GM23338 (cell line): Measurements from ENCODE around the gene PPIP5K1. TPM values are rescaled to one million over a fixed set of nuclear protein-coding genes. Genes with fewer than 3 reads are reported as not detected.

Source experiments
- ATAC-seq: fragments of 200-7000 bp; cut with Tn5 transposase; 3 replicates; pipeline ENCODE4 v1.9.1; 2020
- DNase-seq: peaks from one replicate; pipeline ENCODE4 v3.0.0-alpha.2; 2015; ENCODE audit warnings: low spot score
- H2AFZ ChIP-seq: fragments of 200-600 bp; sonication (generic); 2 replicates; pipeline ENCODE4 v1.8.0; 2016; ENCODE audit warnings: antibody characterized with exemption, mild to moderate bottlenecking, moderate library complexity
- H3F3A ChIP-seq: fragments of 200-600 bp; sonication (generic); replicated peaks from 2 replicates; pipeline ENCODE4 v1.8.0; 2017; ENCODE audit warnings: antibody characterized with exemption, mixed run types, low read depth
- H3K27ac ChIP-seq: fragments of 200-600 bp; sonication (generic); 2 replicates; pipeline ENCODE4 v1.6.1; 2016; ENCODE audit warnings: low read depth
- H3K27me3 ChIP-seq: fragments of 200-600 bp; sonication (generic); 2 replicates; pipeline ENCODE4 v1.8.0; 2016; ENCODE audit warnings: mild to moderate bottlenecking, mixed run types, moderate library complexity; ENCODE audit not compliant: insufficient read depth
- H3K36me3 ChIP-seq: fragments of 200-600 bp; sonication (generic); 2 replicates; pipeline ENCODE4 v1.8.0; 2016; ENCODE audit warnings: mild to moderate bottlenecking; ENCODE audit not compliant: insufficient read depth
- H3K4me1 ChIP-seq: fragments of 200-600 bp; sonication (generic); 2 replicates; pipeline ENCODE4 v1.8.0; 2016; ENCODE audit warnings: mild to moderate bottlenecking, moderate library complexity; ENCODE audit not compliant: insufficient read depth
- H3K4me2 ChIP-seq: fragments of 200-600 bp; sonication (generic); 2 replicates; pipeline ENCODE4 v1.7.1; 2017; ENCODE audit warnings: mixed run types
- H3K4me3 ChIP-seq: fragments of 200-600 bp; sonication (generic); 2 replicates; pipeline ENCODE4 v1.6.1; 2016; ENCODE audit warnings: mixed run types
- H3K79me2 ChIP-seq: fragments of 200-600 bp; sonication (generic); replicated peaks from 2 replicates; pipeline ENCODE4 v1.8.0; 2017; ENCODE audit warnings: mild to moderate bottlenecking; ENCODE audit not compliant: insufficient read depth
- H3K9me2 ChIP-seq: fragments of 200-600 bp; sonication (generic); 2 replicates; pipeline ENCODE4 v1.8.0; 2017; ENCODE audit not compliant: insufficient read depth
- H4K20me1 ChIP-seq: fragments of 200-600 bp; sonication (generic); replicated peaks from 2 replicates; pipeline ENCODE4 v1.8.0; 2017; ENCODE audit warnings: mild to moderate bottlenecking; ENCODE audit not compliant: insufficient read depth
- H3K27ac Mint-ChIP-seq: 2 replicates; pipeline ENCODE4 v1.8.0; 2020; ENCODE audit warnings: inconsistent platforms, mild to moderate bottlenecking, moderate library complexity, mixed read lengths
- H3K27me3 Mint-ChIP-seq: 3 replicates; pipeline ENCODE4 v1.8.0; 2022; ENCODE audit warnings: low read depth, mild to moderate bottlenecking, moderate library complexity, mixed read lengths, inconsistent platforms; ENCODE audit not compliant: insufficient read depth, poor library complexity
- H3K36me3 Mint-ChIP-seq: 3 replicates; pipeline ENCODE4 v1.8.0; 2021; ENCODE audit warnings: low read depth, mild to moderate bottlenecking, inconsistent platforms, moderate library complexity, mixed read lengths
- H3K4me1 Mint-ChIP-seq: 3 replicates; pipeline ENCODE4 v1.8.0; 2020; ENCODE audit warnings: mild to moderate bottlenecking, inconsistent platforms, mixed read lengths
- H3K4me3 Mint-ChIP-seq: 3 replicates; pipeline ENCODE4 v1.8.0; 2021; ENCODE audit warnings: moderate library complexity, mild to moderate bottlenecking, inconsistent platforms, mixed read lengths
- H3K9me3 Mint-ChIP-seq: 3 replicates; pipeline ENCODE4 v1.8.0; 2020; ENCODE audit warnings: moderate library complexity, mild to moderate bottlenecking, inconsistent platforms, mixed read lengths
- CREB1 ChIP-seq: fragments of 250-450 bp; sonication (Bioruptor Pico); IDR thresholded peaks from 2 replicates; pipeline ENCODE4 v1.5.0; 2020; ENCODE audit warnings: low read depth, mild to moderate bottlenecking, moderate library complexity
- EZH2 ChIP-seq: fragments of 200-600 bp; sonication (generic); IDR thresholded peaks from one replicate; pipeline ENCODE4 v1.8.0; 2017; ENCODE audit warnings: antibody characterized with exemption, mild to moderate bottlenecking, low read depth; ENCODE audit not compliant: unreplicated experiment
- POLR2AphosphoS5 ChIP-seq: IDR thresholded peaks from 2 replicates; pipeline ENCODE4 v1.6.1; 2016; ENCODE audit warnings: antibody characterized with exemption, low read depth
- STAT1 ChIP-seq: IDR thresholded peaks from one replicate; pipeline ENCODE4 v1.6.1; 2016; ENCODE audit warnings: antibody characterized with exemption; ENCODE audit not compliant: unreplicated experiment
- ZNF114 ChIP-seq: fragments of 250-450 bp; sonication (Bioruptor Pico); IDR thresholded peaks from 2 replicates; pipeline ENCODE4 v1.5.0; 2020; ENCODE audit warnings: mild to moderate bottlenecking, moderate library complexity
- ZNF331 ChIP-seq: fragments of 250-450 bp; sonication (Bioruptor Pico); IDR thresholded peaks from 2 replicates; pipeline ENCODE4 v1.5.0; 2020; ENCODE audit warnings: low read depth, mild to moderate bottlenecking, moderate library complexity
- polyA plus RNA-seq: library from polyadenylated mRNA; unstranded; fragments of >200 nt; fragmentation: Nextera tagmentation; extraction: Ambion mirVana; gene quantifications from 2 replicates; pipeline ENCODE4 v1.2.1, GENCODE V29; 2016
- total RNA-seq: library from RNA; depleted of rRNA; stranded (reverse); fragments of >200 nt; shearing (Covaris generic); gene quantifications from 2 replicates; pipeline ENCODE4 v1.2.3, GENCODE V29; 2014
- TF ChIP-seq, protein P1 (sequence below), 2 experiments: fragments of 200-600 bp in 1 of 2; sonication (generic) in 1 of 2; conservative IDR thresholded peaks; 2 replicates each; pipeline versions ENCODE4 v1.5.1 to v1.6.1; 2016 to 2017; ENCODE audit warnings: antibody characterized with exemption in 2 of 2, low read depth in 2 of 2, mild to moderate bottlenecking in 2 of 2, moderate library complexity in 1 of 2
- TF ChIP-seq, protein P2 (sequence below): IDR thresholded peaks from one replicate; pipeline ENCODE4 v1.6.1; 2018; ENCODE audit warnings: antibody characterized with exemption; ENCODE audit not compliant: unreplicated experiment

Gene PPIP5K1
- total and polyA plus RNA-seq, 2 experiments from 2014 or later = 5.8 to 23.5 TPM

DNA sequence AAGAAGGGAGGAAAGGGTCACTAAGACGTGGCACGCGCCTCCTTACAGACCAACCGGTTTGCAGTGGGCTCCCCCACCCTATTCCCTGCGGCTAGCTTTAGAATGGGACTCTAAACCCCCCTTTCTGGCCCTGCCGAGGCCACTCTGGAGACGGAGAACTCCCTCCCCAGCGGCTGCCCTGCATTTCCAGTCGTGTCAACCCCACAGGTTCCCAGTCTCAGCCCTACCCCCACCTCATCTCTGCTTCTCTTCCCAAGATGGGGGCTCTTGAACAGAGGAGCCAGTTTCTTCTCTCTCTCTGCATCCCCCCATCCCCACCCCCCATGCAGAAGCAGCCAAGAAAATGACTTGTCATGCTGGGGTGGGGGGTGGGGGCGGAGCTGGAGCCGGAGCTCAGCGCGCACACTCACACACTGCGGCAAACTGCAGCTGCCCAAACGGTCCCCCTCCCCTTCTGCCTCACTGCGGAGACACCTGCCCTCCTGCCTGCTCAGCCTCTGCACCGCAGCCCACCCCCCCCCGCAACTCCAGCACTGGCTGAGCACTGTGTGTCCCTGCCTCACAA is 71.7 kb downstream of the PPIP5K1 start:
- H3F3A ChIP-seq = no peaks in the 10 kb centered on the region
- 0 out of 2 replicates have a peak, but pooled peaks cover 2% of the 10 kb centered on the region for H4K20me1 ChIP-seq
- H3K9me2 ChIP-seq = no peaks in the 10 kb centered on the region
- peak overlapping the region; percentile 97 for H3K4me2 ChIP-seq
- no peaks in the 10 kb centered on the region for H3K79me2 ChIP-seq
- peaks cover 25% of the 10 kb centered on the region for H3K4me1 ChIP-seq
- Mint-ChIP-seq H3K4me3 (peak overlapping the region; percentile 91), H3K27ac (no peak overlapping the region), H3K4me1 (peaks cover 48% of the 10 kb centered on the region), H3K36me3 (peaks cover 27% of the 10 kb centered on the region), H3K27me3 (peaks cover 44% of the 10 kb centered on the region), H3K9me3 (peaks cover 3% of the 10 kb centered on the region; the same call in 2 of the 3 replicates)
- H3K27ac ChIP-seq = no peak overlapping the region
- ATAC-seq = peak; percentile 59
- H3K36me3 ChIP-seq = no peaks in the 10 kb centered on the region
- H2AFZ ChIP-seq = peak overlapping the region; percentile 96
- H3K27me3 ChIP-seq = peaks cover 53% of the 10 kb centered on the region
- H3K4me3 ChIP-seq = peak overlapping the region; percentile 85
- peak; percentile 65 for DNase-seq
- TF ChIP-seq, protein P1, sequence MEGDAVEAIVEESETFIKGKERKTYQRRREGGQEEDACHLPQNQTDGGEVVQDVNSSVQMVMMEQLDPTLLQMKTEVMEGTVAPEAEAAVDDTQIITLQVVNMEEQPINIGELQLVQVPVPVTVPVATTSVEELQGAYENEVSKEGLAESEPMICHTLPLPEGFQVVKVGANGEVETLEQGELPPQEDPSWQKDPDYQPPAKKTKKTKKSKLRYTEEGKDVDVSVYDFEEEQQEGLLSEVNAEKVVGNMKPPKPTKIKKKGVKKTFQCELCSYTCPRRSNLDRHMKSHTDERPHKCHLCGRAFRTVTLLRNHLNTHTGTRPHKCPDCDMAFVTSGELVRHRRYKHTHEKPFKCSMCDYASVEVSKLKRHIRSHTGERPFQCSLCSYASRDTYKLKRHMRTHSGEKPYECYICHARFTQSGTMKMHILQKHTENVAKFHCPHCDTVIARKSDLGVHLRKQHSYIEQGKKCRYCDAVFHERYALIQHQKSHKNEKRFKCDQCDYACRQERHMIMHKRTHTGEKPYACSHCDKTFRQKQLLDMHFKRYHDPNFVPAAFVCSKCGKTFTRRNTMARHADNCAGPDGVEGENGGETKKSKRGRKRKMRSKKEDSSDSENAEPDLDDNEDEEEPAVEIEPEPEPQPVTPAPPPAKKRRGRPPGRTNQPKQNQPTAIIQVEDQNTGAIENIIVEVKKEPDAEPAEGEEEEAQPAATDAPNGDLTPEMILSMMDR (conservative IDR thresholded peaks at IDR 0.05; ENCODE audit: low read depth in 2 of 2) = no peak
- no peak for TF ChIP-seq EZH2
- 0 out of 2 replicates have a peak, but pooled peaks have one; percentile 7 for TF ChIP-seq CREB1 (CRISPR knock-in tag)

DNA sequence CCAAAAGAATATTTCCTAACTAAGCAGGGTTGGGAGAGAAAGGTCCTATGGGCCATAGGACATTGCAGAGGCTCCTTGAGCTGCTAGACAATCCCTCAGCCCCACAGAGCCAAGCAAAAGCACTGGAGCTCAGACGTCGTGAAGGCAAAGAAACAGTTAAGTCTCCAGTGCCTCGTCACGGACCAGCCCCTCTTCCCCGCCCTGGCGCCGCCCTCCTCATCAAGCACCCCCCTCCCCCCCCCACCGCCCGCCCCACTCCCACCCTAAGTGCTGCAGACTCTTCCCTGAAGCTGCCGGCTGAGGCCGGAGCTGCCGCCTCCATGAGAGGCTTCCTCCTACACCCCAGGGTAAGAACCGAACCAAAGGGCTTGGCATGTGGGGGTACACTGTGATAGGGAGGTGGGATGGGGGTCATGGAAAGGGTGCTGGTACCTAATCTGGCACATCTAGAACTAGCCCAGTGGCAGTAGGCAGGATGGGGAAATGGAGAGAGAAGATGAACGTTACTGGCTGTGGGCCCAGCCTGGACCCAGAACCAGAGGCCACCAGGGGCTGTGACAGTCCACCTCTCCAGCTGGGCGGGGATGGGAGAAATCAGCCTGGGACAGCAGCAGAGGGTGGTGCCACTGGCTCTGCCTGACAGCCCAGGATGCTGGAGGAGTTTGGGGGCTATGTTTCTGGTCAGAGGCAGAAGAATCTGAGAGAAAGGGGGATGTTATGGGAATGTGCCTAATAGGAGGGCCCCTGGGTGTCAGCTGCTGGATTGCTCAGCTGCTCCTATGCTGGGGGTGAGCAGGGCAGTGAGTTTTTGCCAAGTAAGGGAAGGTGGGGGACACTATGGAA is 72.4 kb downstream of the PPIP5K1 start, which contains the start of gene MAP1A:
MAP1A (plus strand) TSS at position 255 of the 843 bp plus-strand sequence. CDS start 3,866 bp downstream, outside the sequence.
- Histone ChIP-seq H3K4me1 (peaks cover 25% of the 10 kb centered on the region), H3K79me2 (no peaks in the 10 kb centered on the region), H3K27me3 (peaks cover 60% of the 10 kb centered on the region), H3F3A (no peaks in the 10 kb centered on the region), H4K20me1 (0 out of 2 replicates have a peak, but pooled peaks cover 2% of the 10 kb centered on the region), H2AFZ (peak within 1 kb of the TSS; percentile 98), H3K27ac (no peak within 1 kb of the TSS), H3K4me3 (peak within 1 kb of the TSS; percentile 85), H3K9me2 (no peaks in the 10 kb centered on the region), H3K36me3 (no peaks in the 10 kb centered on the region), H3K4me2 (peak within 1 kb of the TSS; percentile 97)
- Mint-ChIP-seq H3K9me3 (no peaks in the 10 kb centered on the region), H3K27ac (peak within 1 kb of the TSS; percentile 58; the same call in 1 of the 2 replicates), H3K4me3 (peak within 1 kb of the TSS; percentile 91), H3K36me3 (peaks cover 20% of the 10 kb centered on the region; the same call in 2 of the 3 replicates), H3K4me1 (peaks cover 48% of the 10 kb centered on the region), H3K27me3 (peaks cover 42% of the 10 kb centered on the region)
- ATAC-seq = peak; percentile 27
- peak; percentile 58 for DNase-seq
- TF ChIP-seq STAT1 (no peak), EZH2 (no peak), ZNF114 (CRISPR knock-in tag) (no peak), POLR2AphosphoS5 (no peak), ZNF331 (CRISPR knock-in tag) (no peak)
- TF ChIP-seq, protein P2, sequence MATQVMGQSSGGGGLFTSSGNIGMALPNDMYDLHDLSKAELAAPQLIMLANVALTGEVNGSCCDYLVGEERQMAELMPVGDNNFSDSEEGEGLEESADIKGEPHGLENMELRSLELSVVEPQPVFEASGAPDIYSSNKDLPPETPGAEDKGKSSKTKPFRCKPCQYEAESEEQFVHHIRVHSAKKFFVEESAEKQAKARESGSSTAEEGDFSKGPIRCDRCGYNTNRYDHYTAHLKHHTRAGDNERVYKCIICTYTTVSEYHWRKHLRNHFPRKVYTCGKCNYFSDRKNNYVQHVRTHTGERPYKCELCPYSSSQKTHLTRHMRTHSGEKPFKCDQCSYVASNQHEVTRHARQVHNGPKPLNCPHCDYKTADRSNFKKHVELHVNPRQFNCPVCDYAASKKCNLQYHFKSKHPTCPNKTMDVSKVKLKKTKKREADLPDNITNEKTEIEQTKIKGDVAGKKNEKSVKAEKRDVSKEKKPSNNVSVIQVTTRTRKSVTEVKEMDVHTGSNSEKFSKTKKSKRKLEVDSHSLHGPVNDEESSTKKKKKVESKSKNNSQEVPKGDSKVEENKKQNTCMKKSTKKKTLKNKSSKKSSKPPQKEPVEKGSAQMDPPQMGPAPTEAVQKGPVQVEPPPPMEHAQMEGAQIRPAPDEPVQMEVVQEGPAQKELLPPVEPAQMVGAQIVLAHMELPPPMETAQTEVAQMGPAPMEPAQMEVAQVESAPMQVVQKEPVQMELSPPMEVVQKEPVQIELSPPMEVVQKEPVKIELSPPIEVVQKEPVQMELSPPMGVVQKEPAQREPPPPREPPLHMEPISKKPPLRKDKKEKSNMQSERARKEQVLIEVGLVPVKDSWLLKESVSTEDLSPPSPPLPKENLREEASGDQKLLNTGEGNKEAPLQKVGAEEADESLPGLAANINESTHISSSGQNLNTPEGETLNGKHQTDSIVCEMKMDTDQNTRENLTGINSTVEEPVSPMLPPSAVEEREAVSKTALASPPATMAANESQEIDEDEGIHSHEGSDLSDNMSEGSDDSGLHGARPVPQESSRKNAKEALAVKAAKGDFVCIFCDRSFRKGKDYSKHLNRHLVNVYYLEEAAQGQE = no peak
